DMS 273 treated with DMSO at 0.1 percent for 48 hours (cell line): Measurements from ENCODE around the gene AGAP1.
A peak's percentile ranks its signal among the peaks of the same experiment; 100 is the strongest.

ENCODE experiments used
- DNase-seq: peaks from one replicate; lab custom pipeline; 2025; lab: John Stamatoyannopoulos, UW

The AGAP1 gene

GRCh38 chr2:235550378-235550760 lies 56.5 kb downstream of the AGAP1 start:
- DNase-seq, result no peak

GRCh38 chr2:235550946-235551345 lies 57.1 kb downstream of the AGAP1 start:
- no peak for DNase-seq

- peak; percentile 29 for DNase-seq
These were observed 58.1 kb downstream of the AGAP1 start for GRCh38 chr2:235551965-235552364.

- no peak for DNase-seq
These were observed 58.8 kb downstream of the AGAP1 start for GRCh38 chr2:235552671-235553070.

GRCh38 chr2:235553291-235553690 lies 59.4 kb downstream of the AGAP1 start:
- no peak for DNase-seq

GRCh38 chr2:235553696-235554100 lies 59.9 kb downstream of the AGAP1 start:
- DNase-seq, result no peak

- no peak for DNase-seq
These were observed 60.5 kb downstream of the AGAP1 start for GRCh38 chr2:235554385-235554784.

- no peak for DNase-seq
These were observed 61.1 kb downstream of the AGAP1 start for GRCh38 chr2:235554936-235555335.

- DNase-seq, result no peak
These were observed 61.5 kb downstream of the AGAP1 start for GRCh38 chr2:235555371-235555770.

- DNase-seq, result no peak
These were observed 62.2 kb downstream of the AGAP1 start for GRCh38 chr2:235556086-235556485.

GRCh38 chr2:235556901-235557300 lies 63.1 kb downstream of the AGAP1 start:
- no peak for DNase-seq

- DNase-seq, result no peak
These were observed 64.1 kb downstream of the AGAP1 start for GRCh38 chr2:235557903-235558302.

- DNase-seq, result no peak
These were observed 64.7 kb downstream of the AGAP1 start for GRCh38 chr2:235558572-235558971.

GRCh38 chr2:235560345-235560744 lies 66.5 kb downstream of the AGAP1 start:
- DNase-seq, result no peak

GRCh38 chr2:235561450-235561849 lies 67.6 kb downstream of the AGAP1 start:
- no peak for DNase-seq

- no peak for DNase-seq
These were observed 68.4 kb downstream of the AGAP1 start for GRCh38 chr2:235562065-235562747.

- no peak for DNase-seq
These were observed 69.4 kb downstream of the AGAP1 start for GRCh38 chr2:235563056-235563910.

- no peak for DNase-seq
These were observed 70.2 kb downstream of the AGAP1 start for GRCh38 chr2:235564066-235564465.

GRCh38 chr2:235564884-235565530 lies 71.2 kb downstream of the AGAP1 start:
- no peak for DNase-seq

GRCh38 chr2:235566415-235566814 lies 72.6 kb downstream of the AGAP1 start:
- DNase-seq, result no peak

GRCh38 chr2:235566931-235567495 lies 73.2 kb downstream of the AGAP1 start:
- DNase-seq, result no peak

GRCh38 chr2:235567842-235568241 lies 74.0 kb downstream of the AGAP1 start:
- DNase-seq, result no peak

- DNase-seq, result no peak
These were observed 74.6 kb downstream of the AGAP1 start for GRCh38 chr2:235568431-235568830.
